ENCODE measurements around the gene GNAO1. TPM values are rescaled to one million over a fixed set of nuclear protein-coding genes. Genes with fewer than 3 reads are reported as not detected.

The GNAO1 gene
- total and polyA plus RNA-seq, 2 of the 13 experiments (the other 11 are each of a cell fraction or from before 2014, with no cell fraction given): not detected

GRCh38 chr16:56356276-56357240 lies 165.3 kb downstream of the GNAO1 start (continued):
- TF ChIP-seq SRF (IDR thresholded peaks at IDR 0.05; ENCODE audit: low read depth, low read length) (no peak), RERE (CRISPR knock-in tag; IDR thresholded peaks at IDR 0.05; ENCODE audit: low read depth) (no peak), HMGA1 (CRISPR knock-in tag; conservative IDR thresholded peaks at IDR 0.05) (no peak), ERF (CRISPR knock-in tag; IDR thresholded peaks at IDR 0.05) (peak; percentile 94), MAZ (IDR thresholded peaks at IDR 0.05; ENCODE audit: borderline replicate concordance, low read depth, low read length) (no peak; the same call in 1 of the 2 replicates), MAZ (CRISPR knock-in tag; IDR thresholded peaks at IDR 0.05; ENCODE audit: low read depth) (peak; percentile 82), HNF4G (IDR thresholded peaks at IDR 0.05; ENCODE audit: borderline replicate concordance, low read depth, low read length) (no peak; the same call in 1 of the 2 replicates), HNF4G (CRISPR knock-in tag; IDR thresholded peaks at IDR 0.05; ENCODE audit: borderline replicate concordance, low read depth) (no peak), RARG (CRISPR knock-in tag; IDR thresholded peaks at IDR 0.05; ENCODE audit: low read depth) (0 out of 2 replicates have a peak, but pooled peaks have one; percentile 25), SUZ12 (IDR thresholded peaks at IDR 0.05; ENCODE audit: low read depth, low read length) (no peak), KLF9 (CRISPR knock-in tag; IDR thresholded peaks at IDR 0.05; ENCODE audit: low read depth) (peak; percentile 31; the same call in 1 of the 2 replicates), PBX3 (CRISPR knock-in tag; IDR thresholded peaks at IDR 0.05; ENCODE audit: borderline replicate concordance) (no peak), REXO4 (CRISPR knock-in tag; IDR thresholded peaks at IDR 0.05; ENCODE audit: borderline replicate concordance) (no peak), TEAD3 (CRISPR knock-in tag; optimal IDR thresholded peaks at IDR 0.05; ENCODE audit: borderline replicate concordance) (peak; percentile 48), POGK (CRISPR knock-in tag; conservative IDR thresholded peaks at IDR 0.05) (peak; percentile 83), ZNF24 (IDR thresholded peaks at IDR 0.05) (no peak), ZNF639 (CRISPR knock-in tag; conservative IDR thresholded peaks at IDR 0.05) (no peak; the same call in 1 of the 2 replicates), ZNF557 (CRISPR knock-in tag; IDR thresholded peaks at IDR 0.05) (0 out of 2 replicates have a peak, but pooled peaks have one; percentile 34), ISL2 (CRISPR knock-in tag; IDR thresholded peaks at IDR 0.05) (peak; percentile 32; the same call in 1 of the 2 replicates), ARNTL (CRISPR knock-in tag; IDR thresholded peaks at IDR 0.05) (peak; percentile 58; the same call in 1 of the 2 replicates)

All from HepG2 (cell line).